Gastroesophageal sphincter (tissue), 4 donors: ENCODE data around the gene GRK1. TPM values are rescaled to one million over a fixed set of nuclear protein-coding genes. Genes with fewer than 3 reads are reported as not detected.

ENCODE experiments used
- ATAC-seq: fragments of 150-250 bp; one replicate; pipeline ENCODE4 v1.9.1; 2016; ENCODE audit warnings: mild to moderate bottlenecking, moderate library complexity
- H3K27ac ChIP-seq, 4 donors: fragments of 200-600 bp; sonication (generic) in 3 of 4; 1 replicate in 3 of 4; 2 replicates in 1 of 4; pipeline ENCODE4 v1.5.1; 2016 to 2019
- H3K27me3 ChIP-seq: fragments of 200-600 bp; sonication (generic); one replicate; pipeline ENCODE4 v1.5.1; 2019
- H3K36me3 ChIP-seq, 2 donors: fragments of 200-600 bp; sonication (generic); one replicate each; pipeline ENCODE4 v1.5.1; 2019; ENCODE audit warnings: control low read depth in 1 of 2
- H3K4me1 ChIP-seq, 3 donors: fragments of 200-600 bp; sonication (generic); 1 replicate in 2 of 3; 2 replicates in 1 of 3; pipeline ENCODE4 v1.5.1; 2016 to 2019; ENCODE audit warnings: control low read depth in 2 of 3
- H3K4me3 ChIP-seq, 2 donors: fragments of 200-600 bp; sonication (generic); one replicate each; pipeline ENCODE4 v1.5.1; 2019; ENCODE audit warnings: mild to moderate bottlenecking in 1 of 2, moderate library complexity in 1 of 2
- H3K9me3 ChIP-seq, 3 donors: fragments of 200-600 bp; sonication (generic); one replicate each; pipeline ENCODE4 v1.5.1; 2017 to 2019; ENCODE audit warnings: control low read depth in 2 of 3
- EP300 ChIP-seq: sonication (generic); formaldehyde crosslinking; IDR thresholded peaks from one replicate; pipeline ENCODE4 v1.6.1; 2017; ENCODE audit warnings: antibody characterized with exemption, mild to moderate bottlenecking
- POLR2A ChIP-seq, 2 donors: fragments of 450-650 bp; IDR thresholded peaks; one replicate each; pipeline ENCODE4 v1.6.1; 2017; ENCODE audit warnings: antibody characterized with exemption in 2 of 2, mild to moderate bottlenecking in 2 of 2, moderate library complexity in 1 of 2
- POLR2AphosphoS5 ChIP-seq: sonication (generic); formaldehyde crosslinking; IDR thresholded peaks from one replicate; pipeline ENCODE4 v1.6.1; 2017; ENCODE audit warnings: antibody characterized with exemption
- WGBS, 2 donors: methylation state at CpG; one replicate each; pipeline ENCODE4 v1.1.5; 2018; ENCODE audit warnings: low coverage in 1 of 2; 5-methylcytosine and 5-hydroxymethylcytosine counted together
- total RNA-seq, 4 donors: library from RNA; depleted of rRNA; stranded (reverse); fragments of >200 nt; gene quantifications; one replicate each; pipeline ENCODE4 v1.1.0, GENCODE V29; 2016
- TF ChIP-seq, protein P1 (sequence below), 4 experiments: fragments of 200-600 bp in 2 of 4; fragments of 450-650 bp in 2 of 4; sonication (generic) in 1 of 4; IDR thresholded peaks; one replicate each; pipeline ENCODE4 v1.5.1; 2017 to 2019; ENCODE audit warnings: antibody characterized with exemption in 4 of 4, mild to moderate bottlenecking in 2 of 4, moderate library complexity in 2 of 4

GRK1 gene
- total RNA-seq, 4 donors from 2014 or later, result 0.15 TPM; not detected in 3

GRCh38 chr13:113639616-113640262 is 27.3 kb upstream of the GRK1 start:
- no peaks in the 10 kb centered on the region for H3K4me1 ChIP-seq
- no peaks in the 10 kb centered on the region for H3K9me3 ChIP-seq
- TF ChIP-seq EP300, result no peak
- TF ChIP-seq, protein P1, sequence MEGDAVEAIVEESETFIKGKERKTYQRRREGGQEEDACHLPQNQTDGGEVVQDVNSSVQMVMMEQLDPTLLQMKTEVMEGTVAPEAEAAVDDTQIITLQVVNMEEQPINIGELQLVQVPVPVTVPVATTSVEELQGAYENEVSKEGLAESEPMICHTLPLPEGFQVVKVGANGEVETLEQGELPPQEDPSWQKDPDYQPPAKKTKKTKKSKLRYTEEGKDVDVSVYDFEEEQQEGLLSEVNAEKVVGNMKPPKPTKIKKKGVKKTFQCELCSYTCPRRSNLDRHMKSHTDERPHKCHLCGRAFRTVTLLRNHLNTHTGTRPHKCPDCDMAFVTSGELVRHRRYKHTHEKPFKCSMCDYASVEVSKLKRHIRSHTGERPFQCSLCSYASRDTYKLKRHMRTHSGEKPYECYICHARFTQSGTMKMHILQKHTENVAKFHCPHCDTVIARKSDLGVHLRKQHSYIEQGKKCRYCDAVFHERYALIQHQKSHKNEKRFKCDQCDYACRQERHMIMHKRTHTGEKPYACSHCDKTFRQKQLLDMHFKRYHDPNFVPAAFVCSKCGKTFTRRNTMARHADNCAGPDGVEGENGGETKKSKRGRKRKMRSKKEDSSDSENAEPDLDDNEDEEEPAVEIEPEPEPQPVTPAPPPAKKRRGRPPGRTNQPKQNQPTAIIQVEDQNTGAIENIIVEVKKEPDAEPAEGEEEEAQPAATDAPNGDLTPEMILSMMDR (IDR thresholded peaks at IDR 0.05), result no peak
- no peak for TF ChIP-seq POLR2A (IDR thresholded peaks at IDR 0.05)
- no peak for TF ChIP-seq POLR2AphosphoS5
- WGBS, 2 donors, result 77 to 94% methylated on average over 11 to 12 of the region's 27 CpGs
- no peak for ATAC-seq
- peaks cover 0 to 68% of the 10 kb centered on the region in 2 donors for H3K36me3 ChIP-seq
- peak overlapping the region in 1 of 4 donors; percentile 47 for H3K27ac ChIP-seq
- H3K4me3 ChIP-seq, result no peak overlapping the region
- H3K27me3 ChIP-seq, result no peaks in the 10 kb centered on the region

DNA sequence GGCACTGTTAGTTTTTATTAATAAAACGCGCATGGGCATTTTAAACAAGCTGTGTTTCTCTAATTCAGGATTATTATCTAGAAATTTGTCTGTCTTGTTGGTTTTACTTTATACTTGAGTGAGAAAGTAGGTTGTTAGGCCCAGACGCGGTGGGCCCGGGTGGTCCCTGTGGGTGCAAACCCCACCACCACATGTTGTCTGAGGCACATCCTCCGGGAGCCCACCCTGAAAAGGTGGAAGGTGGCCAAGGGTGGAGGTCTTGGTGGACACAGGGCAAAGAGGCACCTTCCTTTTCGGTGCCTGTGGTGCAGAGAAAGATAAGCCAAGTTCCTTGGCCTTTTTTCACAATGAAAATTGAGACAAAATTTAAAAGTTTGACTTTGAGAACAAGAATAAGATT is 25.6 kb upstream of the GRK1 start:
- no peaks in the 10 kb centered on the region for H3K27me3 ChIP-seq
- peaks cover 0 to 51% of the 10 kb centered on the region in 2 donors for H3K36me3 ChIP-seq
- no peaks in the 10 kb centered on the region for H3K4me1 ChIP-seq
- 72 to 80% methylated on average over 7 of the region's 7 CpGs for WGBS, 2 donors
- no peaks in the 10 kb centered on the region for H3K9me3 ChIP-seq
- no peak for ATAC-seq
- TF ChIP-seq EP300 (no peak), POLR2A (IDR thresholded peaks at IDR 0.05) (no peak), POLR2AphosphoS5 (no peak)
- TF ChIP-seq, protein P1 (IDR thresholded peaks at IDR 0.05), result no peak
- no peak overlapping the region for H3K27ac ChIP-seq
- H3K4me3 ChIP-seq, result no peak overlapping the region

- 80 to 93% methylated on average over 2 of the region's 2 CpGs for WGBS, 2 donors
- Histone ChIP-seq H3K4me1 (peaks cover 0 to 9% (median 3%) of the 10 kb centered on the region in 3 donors), H3K4me3 (no peak overlapping the region), H3K27ac (no peak overlapping the region), H3K27me3 (no peaks in the 10 kb centered on the region), H3K9me3 (no peaks in the 10 kb centered on the region), H3K36me3 (peaks cover 0 to 40% of the 10 kb centered on the region in 2 donors)
- no peak for TF ChIP-seq EP300
- TF ChIP-seq, protein P1 (IDR thresholded peaks at IDR 0.05), result no peak
- no peak for TF ChIP-seq POLR2A (IDR thresholded peaks at IDR 0.05)
- no peak for TF ChIP-seq POLR2AphosphoS5
- no peak for ATAC-seq
These were observed 24.5 kb upstream of the GRK1 start for GRCh38 chr13:113642563-113642962.

GRCh38 chr13:113643593-113643992 is 23.4 kb upstream of the GRK1 start:
- Histone ChIP-seq H3K27me3 (no peaks in the 10 kb centered on the region), H3K36me3 (peaks cover 0 to 30% of the 10 kb centered on the region in 2 donors), H3K4me3 (no peak overlapping the region), H3K27ac (no peak overlapping the region), H3K9me3 (no peaks in the 10 kb centered on the region), H3K4me1 (peaks cover 0 to 20% (median 7%) of the 10 kb centered on the region in 3 donors)
- ATAC-seq, result no peak
- TF ChIP-seq, protein P1 (IDR thresholded peaks at IDR 0.05), result no peak
- TF ChIP-seq POLR2AphosphoS5 (no peak), POLR2A (IDR thresholded peaks at IDR 0.05) (no peak), EP300 (no peak)
- WGBS, 2 donors, result 89 to 95% methylated on average over 5 of the region's 5 CpGs

GRCh38 chr13:113644800-113645199 is 22.2 kb upstream of the GRK1 start:
- Histone ChIP-seq H3K36me3 (peaks cover 0 to 18% of the 10 kb centered on the region in 2 donors), H3K27ac (no peak overlapping the region), H3K27me3 (no peaks in the 10 kb centered on the region), H3K4me3 (no peak overlapping the region), H3K9me3 (no peaks in the 10 kb centered on the region), H3K4me1 (peaks cover 0 to 21% (median 7%) of the 10 kb centered on the region in 3 donors)
- ATAC-seq, result no peak
- WGBS, 2 donors, result 100% methylated on average over 1 of the region's 1 CpG
- TF ChIP-seq, protein P1 (IDR thresholded peaks at IDR 0.05), result no peak
- TF ChIP-seq POLR2AphosphoS5 (no peak), EP300 (no peak), POLR2A (IDR thresholded peaks at IDR 0.05) (no peak)
